ENCODE data around the gene ARRDC2.
"Not testable (repeated sequence)": the region's sequence is repeated elsewhere in the genome, so short reads cannot be mapped to it uniquely, and the experiment has no call there.

The ARRDC2 gene

DNA sequence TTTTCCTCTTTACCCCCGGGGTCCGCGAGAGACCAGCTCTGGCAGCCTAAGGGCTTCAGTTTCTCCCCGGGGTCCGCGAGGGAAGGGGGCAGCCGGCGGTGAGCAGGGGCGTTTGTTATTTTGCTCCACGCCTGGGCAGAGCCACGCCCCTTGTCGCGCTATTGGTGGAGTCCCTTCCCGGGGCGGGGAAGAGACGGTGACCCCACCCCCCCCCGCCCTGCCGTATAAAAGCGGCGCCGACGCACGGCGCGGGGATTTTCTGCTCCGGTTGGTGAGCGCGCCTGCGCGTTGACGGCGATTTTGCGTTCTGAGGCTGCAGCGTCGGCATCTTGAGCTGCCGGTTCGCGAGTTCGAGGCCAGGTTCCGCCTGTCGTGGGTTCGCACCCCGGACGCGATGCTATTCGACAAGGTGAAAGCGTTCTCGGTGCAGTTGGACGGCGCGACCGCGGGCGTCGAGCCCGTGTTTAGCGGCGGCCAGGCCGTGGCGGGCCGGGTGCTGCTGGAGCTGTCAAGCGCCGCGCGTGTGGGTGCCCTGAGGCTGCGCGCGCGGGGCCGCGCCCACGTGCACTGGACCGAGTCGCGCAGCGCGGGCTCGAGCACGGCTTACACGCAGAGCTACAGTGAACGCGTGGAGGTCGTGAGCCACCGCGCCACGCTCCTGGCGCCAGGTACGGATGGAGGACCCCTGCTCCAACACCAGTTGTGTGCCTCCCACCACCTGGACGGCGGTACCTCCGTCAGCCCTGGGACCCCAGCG is at the start of gene ARRDC2:
TSS of gene ARRDC2 (plus strand) at position 254 of the 757 bp plus-strand sequence. CDS start at position 395, 141 bp downstream.
- DNase-seq (ENCODE audit: low read depth, low spot score) = peak; percentile 79

GRCh38 chr19:17963936-17964691 is 43.9 kb upstream of the ARRDC2 start:
- no peak for DNase-seq (ENCODE audit: low read depth, low spot score)

- DNase-seq (ENCODE audit: low read depth, low spot score) = no peak
Measured at GRCh38 chr19:17965370-17966128, 42.4 kb upstream of the ARRDC2 start.

GRCh38 chr19:17966129-17966483 is 41.9 kb upstream of the ARRDC2 start:
- DNase-seq (ENCODE audit: low read depth, low spot score) = no peak

DNA sequence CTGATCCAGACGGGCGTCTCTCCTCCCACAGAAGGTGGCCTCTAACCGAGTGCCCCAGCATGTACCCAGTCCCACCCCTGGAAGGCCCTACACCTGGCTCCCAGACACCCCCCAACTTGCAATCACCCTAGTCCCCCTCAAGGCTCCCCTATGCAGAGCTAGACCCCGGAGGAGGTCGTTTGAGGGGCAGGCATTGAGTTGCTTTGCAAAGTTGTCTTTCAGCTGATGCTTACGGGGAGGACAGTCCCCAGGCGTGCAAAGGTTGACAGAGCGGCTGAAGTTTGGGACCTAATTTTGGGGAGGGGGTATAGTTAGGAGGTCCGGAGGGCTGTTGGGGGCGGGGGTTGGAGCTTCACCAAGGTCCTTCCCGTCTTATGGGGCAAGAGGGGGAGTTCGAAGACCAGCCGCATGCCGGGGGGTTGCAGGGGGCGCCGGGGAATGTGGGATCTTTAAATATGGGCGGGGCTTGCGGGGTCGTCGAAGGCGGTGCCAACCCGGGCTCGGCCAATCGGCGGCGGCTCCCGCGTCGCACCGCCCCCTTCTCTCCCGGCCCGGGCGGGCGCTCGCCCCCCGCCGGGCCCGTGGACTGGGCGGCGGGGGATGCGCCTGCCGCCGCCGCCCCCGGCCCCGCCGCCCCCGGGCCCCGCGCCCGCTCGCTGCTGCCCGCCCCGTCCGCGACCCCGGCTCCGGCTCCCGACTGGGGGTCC is 41.3 kb upstream of the ARRDC2 start, which contains the start of gene KCNN1:
TSS of gene KCNN1 (plus strand) at position 558 of the 707 bp plus-strand sequence. CDS start 6,782 bp downstream, outside the sequence.
- DNase-seq (ENCODE audit: low read depth, low spot score) = no peak

DNA sequence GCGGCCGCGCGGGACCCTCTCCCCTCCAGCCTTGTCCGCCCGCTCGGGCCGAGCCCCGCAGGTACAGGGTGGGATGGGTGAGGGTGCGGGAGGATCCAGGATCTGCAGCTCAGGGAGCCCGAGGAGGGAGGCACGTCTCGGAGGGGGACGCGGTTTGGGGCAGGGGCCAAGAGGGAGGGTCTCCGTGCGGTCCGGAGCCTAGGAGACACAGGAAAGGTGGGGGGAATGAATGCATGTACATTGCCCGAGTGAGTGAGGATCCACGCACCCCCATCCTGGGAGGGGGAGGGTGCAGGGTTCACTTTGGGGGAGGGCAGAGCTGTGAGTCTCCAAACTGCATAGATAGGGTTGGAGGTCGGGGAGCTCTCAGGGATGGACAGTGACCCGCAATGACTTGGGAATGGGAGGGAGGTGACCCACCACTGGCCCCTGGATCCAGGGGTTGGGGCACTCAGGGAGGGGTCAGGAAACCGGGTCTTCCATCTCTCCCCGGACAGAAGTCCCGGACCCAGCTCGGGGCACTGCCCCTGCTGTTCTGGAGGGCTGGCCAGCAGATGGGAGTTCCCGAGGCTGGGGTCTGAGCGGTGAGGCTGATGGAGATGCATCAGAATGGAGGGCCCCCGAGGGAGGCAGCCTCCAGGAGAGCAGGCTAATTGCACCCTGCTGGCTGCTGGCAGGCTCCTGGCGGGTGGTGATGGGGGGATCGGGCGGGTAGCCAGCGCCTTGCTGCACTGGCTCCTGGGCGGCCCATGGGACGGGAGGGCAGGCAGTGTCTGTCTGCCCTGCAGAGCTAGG is 40.5 kb upstream of the ARRDC2 start:
- no peak for DNase-seq (ENCODE audit: low read depth, low spot score)

DNA sequence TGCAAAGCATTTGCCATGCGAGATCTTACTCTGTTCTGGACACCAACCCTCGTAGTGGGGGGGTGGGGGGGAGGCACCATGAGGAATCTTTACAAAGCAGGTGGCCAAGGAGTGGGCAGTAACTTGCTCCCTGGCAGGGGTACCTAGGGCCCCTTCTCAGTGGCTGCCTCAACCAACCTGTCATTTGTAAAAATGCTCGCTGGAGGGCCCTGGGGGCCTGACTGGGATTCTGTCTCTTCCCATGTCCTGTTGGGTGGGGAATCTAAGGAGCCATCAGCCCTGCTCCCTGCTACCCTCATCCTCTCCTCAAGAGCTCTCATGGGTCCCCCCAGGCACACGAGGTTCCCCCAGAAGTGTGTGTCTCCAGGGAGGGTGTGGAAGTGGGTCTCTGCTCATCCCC is 39.6 kb upstream of the ARRDC2 start:
- DNase-seq (ENCODE audit: low read depth, low spot score) = no peak

- DNase-seq (ENCODE audit: low read depth, low spot score) = no peak
Measured at GRCh38 chr19:17969096-17969792, 38.7 kb upstream of the ARRDC2 start.

- DNase-seq (ENCODE audit: low read depth, low spot score) = no peak
Measured at GRCh38 chr19:17972230-17972629, 35.7 kb upstream of the ARRDC2 start.

DNA sequence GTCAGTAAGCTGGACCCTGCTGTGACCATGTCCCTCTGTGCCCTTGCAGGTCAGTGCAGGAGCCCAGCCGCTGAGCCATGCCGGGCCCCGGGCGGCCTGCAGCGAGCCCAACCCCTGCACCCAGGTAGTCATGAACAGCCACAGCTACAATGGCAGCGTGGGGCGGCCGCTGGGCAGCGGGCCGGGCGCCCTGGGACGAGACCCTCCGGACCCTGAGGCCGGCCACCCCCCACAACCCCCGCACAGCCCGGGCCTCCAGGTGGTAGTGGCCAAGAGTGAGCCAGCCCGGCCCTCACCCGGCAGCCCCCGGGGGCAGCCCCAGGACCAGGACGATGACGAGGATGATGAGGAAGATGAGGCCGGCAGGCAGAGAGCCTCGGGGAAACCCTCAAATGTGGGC is 34.2 kb upstream of the ARRDC2 start:
- DNase-seq (ENCODE audit: low read depth, low spot score) = no peak

DNA sequence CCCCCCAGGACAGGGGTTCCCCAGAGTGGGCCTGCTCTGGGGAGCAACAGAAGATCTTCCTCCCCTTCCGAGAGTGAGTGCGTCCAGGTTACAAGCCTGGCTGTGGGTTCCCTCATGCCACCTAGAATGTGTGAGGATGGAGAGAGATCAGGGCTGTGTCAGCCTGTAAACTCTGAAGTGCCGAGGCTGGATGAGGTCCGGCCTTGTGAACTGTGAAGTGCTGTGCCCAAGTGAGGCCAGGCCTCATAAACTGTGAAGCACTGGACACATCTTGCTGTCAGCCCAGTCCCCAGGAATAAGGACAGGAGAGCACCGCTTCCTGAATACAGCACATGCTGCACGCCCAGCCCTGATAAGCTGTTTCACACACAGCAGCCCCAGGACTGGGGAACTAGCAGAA is 33.4 kb upstream of the ARRDC2 start:
- no peak for DNase-seq (ENCODE audit: low read depth, low spot score)

- no peak for DNase-seq (ENCODE audit: low read depth, low spot score)
Measured at GRCh38 chr19:17975032-17975431, 32.9 kb upstream of the ARRDC2 start.

- DNase-seq (ENCODE audit: low read depth, low spot score) = no peak
Measured at GRCh38 chr19:17977021-17977420, 30.9 kb upstream of the ARRDC2 start.

DNA sequence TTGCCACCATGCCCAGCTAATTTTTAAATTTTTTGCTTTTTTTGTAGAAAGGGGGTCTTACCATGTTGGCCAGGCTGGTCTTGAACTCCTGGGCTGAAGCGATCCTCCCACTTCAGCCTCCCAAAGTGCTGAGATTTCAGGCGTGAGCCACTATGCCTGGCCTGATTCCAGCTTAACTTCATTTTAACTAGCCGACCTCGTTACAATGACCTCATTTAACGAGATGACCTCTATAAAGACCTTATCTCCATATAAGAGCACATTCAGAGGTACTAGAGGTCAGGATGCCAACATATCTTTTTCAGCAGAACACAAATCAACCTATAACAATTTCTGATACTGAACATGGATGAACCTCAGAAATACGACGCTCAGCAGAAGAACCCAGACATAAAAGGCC is 30.5 kb upstream of the ARRDC2 start:
- no peak for DNase-seq (ENCODE audit: low read depth, low spot score)

DNA sequence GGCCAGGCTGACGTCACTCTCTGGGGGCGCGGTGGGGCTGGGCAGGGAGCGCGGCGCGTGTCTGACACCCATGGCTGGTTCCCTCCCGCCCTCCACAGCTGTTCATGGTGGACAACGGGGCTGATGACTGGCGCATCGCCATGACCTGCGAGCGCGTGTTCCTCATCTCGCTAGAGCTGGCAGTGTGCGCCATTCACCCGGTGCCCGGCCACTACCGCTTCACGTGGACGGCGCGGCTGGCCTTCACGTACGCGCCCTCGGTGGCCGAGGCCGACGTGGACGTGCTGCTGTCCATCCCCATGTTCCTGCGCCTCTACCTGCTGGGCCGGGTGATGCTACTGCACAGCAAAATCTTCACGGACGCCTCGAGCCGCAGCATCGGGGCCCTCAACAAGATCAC is 26.4 kb upstream of the ARRDC2 start:
- DNase-seq (ENCODE audit: low read depth, low spot score) = no peak

DNA sequence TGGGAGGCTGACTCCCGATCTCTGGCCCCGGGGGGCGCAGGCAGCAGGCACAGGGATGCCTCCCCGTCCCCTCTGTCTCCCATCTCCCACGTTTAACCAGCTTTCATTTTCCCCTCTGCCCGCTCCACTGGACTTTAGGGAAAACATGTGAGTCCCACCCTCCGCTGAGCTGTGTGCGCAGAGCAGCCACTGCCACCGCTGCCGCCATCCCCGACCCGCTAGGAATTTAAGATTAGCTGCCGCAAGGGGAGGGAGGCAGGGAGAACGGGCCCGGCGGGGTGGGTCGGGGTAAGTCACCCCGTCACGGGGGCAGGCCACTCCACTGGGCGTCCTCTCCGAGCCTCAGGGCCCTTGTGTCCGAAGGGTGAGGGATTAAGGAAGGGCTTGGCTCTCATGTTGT is 25.5 kb upstream of the ARRDC2 start:
- no peak for DNase-seq (ENCODE audit: low read depth, low spot score)

GRCh38 chr19:17985037-17985818 is 22.7 kb upstream of the ARRDC2 start:
- no peak for DNase-seq (ENCODE audit: low read depth, low spot score)

DNA sequence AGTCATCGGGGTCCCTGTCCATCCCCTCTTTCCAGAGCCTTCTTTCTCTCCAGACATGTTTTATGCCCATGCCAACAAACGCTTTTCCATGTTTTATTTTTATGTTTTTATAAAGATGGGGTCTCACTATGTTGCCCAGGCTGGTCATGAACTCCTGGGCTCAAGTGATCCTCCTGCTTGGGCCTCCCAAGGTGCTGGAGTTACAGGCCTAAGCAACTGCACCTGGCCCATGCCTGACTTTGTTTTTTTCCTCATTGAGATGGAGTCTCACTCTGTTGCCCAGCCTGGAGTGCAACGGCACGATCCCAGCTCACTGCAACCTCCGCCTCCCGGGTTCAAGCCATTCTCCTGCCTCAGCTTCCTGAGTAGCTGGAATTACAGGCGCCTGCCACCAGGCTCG is 21.4 kb upstream of the ARRDC2 start:
- not testable (repeated sequence) for DNase-seq (ENCODE audit: low read depth, low spot score)

GRCh38 chr19:17988161-17988560 is 19.8 kb upstream of the ARRDC2 start:
- no peak for DNase-seq (ENCODE audit: low read depth, low spot score)

Measured in activated CD4-positive, CD25-positive, alpha-beta regulatory T cell treated with anti-CD3 and anti-CD28 coated beads, Interleukin-2, amount 50 U/mL, for 16 hours (primary cell).